Fibroblast of lung (primary cell): Measurements from ENCODE around the gene ARHGEF19. TPM values are rescaled to one million over a fixed set of nuclear protein-coding genes. Genes with fewer than 3 reads are reported as not detected.

Experiments
- DNase-seq, 2 donors: peaks; one replicate each; pipeline versions ENCODE4 v3.0.0 to v3.0.0-alpha.2; 2010; ENCODE audit warnings: low read depth in 2 of 2
- H2AFZ ChIP-seq: 2 replicates; pipeline ENCODE4 v1.5.1; 2012; ENCODE audit warnings: low read length, control low read depth, inconsistent platforms
- H3K27ac ChIP-seq: 2 replicates; pipeline ENCODE4 v1.5.1; 2011; ENCODE audit warnings: low read length, control low read depth; ENCODE audit not compliant: insufficient read depth
- H3K27me3 ChIP-seq: 2 replicates; pipeline ENCODE4 v1.5.1; 2011; ENCODE audit warnings: mild to moderate bottlenecking, low read length; ENCODE audit not compliant: control insufficient read depth, insufficient read depth
- H3K36me3 ChIP-seq: 2 replicates; pipeline ENCODE4 v1.5.1; 2011; ENCODE audit warnings: low read length; ENCODE audit not compliant: control insufficient read depth, insufficient read depth
- H3K4me1 ChIP-seq: 2 replicates; pipeline ENCODE4 v1.5.1; 2011; ENCODE audit warnings: low read length; ENCODE audit not compliant: control insufficient read depth, insufficient read depth; ENCODE audit errors: extremely low read depth
- H3K4me2 ChIP-seq: 2 replicates; pipeline ENCODE4 v1.5.1; 2011; ENCODE audit warnings: low read length, control low read depth; ENCODE audit not compliant: insufficient read depth; ENCODE audit errors: extremely low read depth
- H3K4me3 ChIP-seq, 4 experiments: fragments of 200-600 bp in 1 of 4; sonication (generic) in 1 of 4; replicated peaks in 1 of 4; 2 replicates each; pipeline ENCODE4 v1.5.1; 2011 to 2016; ENCODE audit warnings: low read length in 4 of 4, low read depth in 3 of 4, mild to moderate bottlenecking in 3 of 4, control low read depth in 2 of 4, inconsistent platforms in 1 of 4, mixed read lengths in 1 of 4; ENCODE audit not compliant: insufficient read depth in 1 of 4; ENCODE audit errors: control extremely low read depth in 1 of 4
- H3K79me2 ChIP-seq: 2 replicates; pipeline ENCODE4 v1.5.1; 2012; ENCODE audit warnings: mild to moderate bottlenecking, low read length, inconsistent platforms; ENCODE audit not compliant: control insufficient read depth, insufficient read depth
- H3K9ac ChIP-seq: 2 replicates; pipeline ENCODE4 v1.5.1; 2011; ENCODE audit warnings: mild to moderate bottlenecking, low read length, control low read depth; ENCODE audit not compliant: insufficient read depth
- H3K9me3 ChIP-seq: 2 replicates; pipeline ENCODE4 v1.5.1; 2012; ENCODE audit warnings: low read depth, low read length; ENCODE audit not compliant: control insufficient read depth, insufficient read depth
- H4K20me1 ChIP-seq: 2 replicates; pipeline ENCODE4 v1.5.1; 2011; ENCODE audit warnings: low read length; ENCODE audit not compliant: control insufficient read depth, insufficient read depth; ENCODE audit errors: extremely low read depth
- EZH2 ChIP-seq: IDR thresholded peaks from 2 replicates; pipeline ENCODE4 v1.5.1; 2012; ENCODE audit warnings: low read length, control low read depth, mild to moderate bottlenecking; ENCODE audit errors: missing control alignments
- polyA plus RNA-seq, 2 donors: library from polyadenylated mRNA; depleted of rRNA in 1 of 2; stranded (reverse) in 1 of 2; unstranded in 1 of 2; fragments of >200 nt; gene quantifications; 2 replicates each; pipeline ENCODE4 v1.2.1, GENCODE V29; 2011 to 2012; ENCODE audit warnings: missing spikeins in 1 of 2
- total RNA-seq: library from RNA; depleted of rRNA; stranded (reverse); fragments of >200 nt; gene quantifications from 2 replicates; pipeline ENCODE4 v1.2.1, GENCODE V29; 2014
- TF ChIP-seq, protein P1 (sequence below), 2 donors: IDR thresholded peaks in 1 of 2; conservative IDR thresholded peaks in 1 of 2; 1 replicate in 1 of 2; 2 replicates in 1 of 2; pipeline ENCODE4 v1.5.1; 2011 to 2012; ENCODE audit warnings: low read length in 2 of 2, control low read depth in 1 of 2, inconsistent platforms in 1 of 2, low read depth in 1 of 2, mild to moderate bottlenecking in 1 of 2

The ARHGEF19 gene
- total and polyA plus RNA-seq, 2 donors (not counting 1 experiment from before 2014, with no cell fraction given) = 3.3 TPM

DNA sequence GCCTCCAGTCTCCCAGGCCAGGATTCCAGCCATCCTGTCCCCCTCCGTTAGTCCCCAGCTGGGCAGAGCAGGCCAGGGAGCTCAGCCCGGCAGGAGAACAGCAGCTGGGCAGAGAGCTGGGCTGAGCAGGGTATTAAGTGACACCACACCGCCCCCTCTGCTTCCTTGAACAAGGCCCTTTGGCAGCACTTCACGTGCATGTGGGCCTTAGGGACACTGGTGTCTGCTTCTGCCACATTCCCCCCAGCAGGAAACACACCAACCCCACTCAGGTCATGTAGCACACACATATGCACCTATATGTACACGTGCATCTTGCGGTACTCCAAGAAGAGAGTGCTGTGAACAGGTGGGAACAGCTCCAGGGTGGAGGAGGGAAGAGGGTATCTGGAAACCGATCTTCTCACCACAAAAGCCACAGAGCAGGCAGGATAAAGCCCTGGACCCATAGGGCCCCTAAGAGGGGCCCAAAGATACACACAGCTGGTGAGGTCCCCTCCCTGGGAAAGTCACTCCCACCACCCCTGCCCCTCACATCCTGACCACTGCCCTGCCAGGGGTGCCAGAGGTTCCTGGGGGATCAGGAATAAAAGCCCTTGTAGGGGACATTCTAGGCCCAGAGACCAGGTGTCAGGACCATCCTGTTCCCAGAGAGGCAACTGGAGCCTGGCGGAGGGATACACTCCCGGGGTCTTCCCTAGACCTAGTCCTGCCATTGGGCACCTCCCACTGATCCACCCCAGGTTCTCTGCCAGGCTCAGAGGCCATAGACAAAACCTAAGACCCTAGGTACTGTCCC is 61.1 kb downstream of the ARHGEF19 start:
- H3K4me1 ChIP-seq = peaks cover 45% of the 10 kb centered on the region
- H3K4me2 ChIP-seq = peak overlapping the region; percentile 66
- H3K27ac ChIP-seq = peak overlapping the region; percentile 68
- H3K27me3 ChIP-seq = no peaks in the 10 kb centered on the region
- DNase-seq = peak; percentile 53 to 60
- no peak overlapping the region for H2AFZ ChIP-seq
- no peaks in the 10 kb centered on the region for H4K20me1 ChIP-seq
- H3K9me3 ChIP-seq = no peaks in the 10 kb centered on the region
- TF ChIP-seq EZH2 = no peak
- TF ChIP-seq, protein P1, sequence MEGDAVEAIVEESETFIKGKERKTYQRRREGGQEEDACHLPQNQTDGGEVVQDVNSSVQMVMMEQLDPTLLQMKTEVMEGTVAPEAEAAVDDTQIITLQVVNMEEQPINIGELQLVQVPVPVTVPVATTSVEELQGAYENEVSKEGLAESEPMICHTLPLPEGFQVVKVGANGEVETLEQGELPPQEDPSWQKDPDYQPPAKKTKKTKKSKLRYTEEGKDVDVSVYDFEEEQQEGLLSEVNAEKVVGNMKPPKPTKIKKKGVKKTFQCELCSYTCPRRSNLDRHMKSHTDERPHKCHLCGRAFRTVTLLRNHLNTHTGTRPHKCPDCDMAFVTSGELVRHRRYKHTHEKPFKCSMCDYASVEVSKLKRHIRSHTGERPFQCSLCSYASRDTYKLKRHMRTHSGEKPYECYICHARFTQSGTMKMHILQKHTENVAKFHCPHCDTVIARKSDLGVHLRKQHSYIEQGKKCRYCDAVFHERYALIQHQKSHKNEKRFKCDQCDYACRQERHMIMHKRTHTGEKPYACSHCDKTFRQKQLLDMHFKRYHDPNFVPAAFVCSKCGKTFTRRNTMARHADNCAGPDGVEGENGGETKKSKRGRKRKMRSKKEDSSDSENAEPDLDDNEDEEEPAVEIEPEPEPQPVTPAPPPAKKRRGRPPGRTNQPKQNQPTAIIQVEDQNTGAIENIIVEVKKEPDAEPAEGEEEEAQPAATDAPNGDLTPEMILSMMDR (conservative IDR thresholded peaks at IDR 0.05 in 1 of 2, IDR thresholded peaks at IDR 0.05 in 1 of 2; ENCODE audit: low read depth in 1 of 2, low read length in 2 of 2) = no peak
- H3K4me3 ChIP-seq = no peak overlapping the region
- H3K79me2 ChIP-seq = peaks cover 81% of the 10 kb centered on the region
- peaks cover 26% of the 10 kb centered on the region for H3K36me3 ChIP-seq
- peak overlapping the region; percentile 36 for H3K9ac ChIP-seq

DNA sequence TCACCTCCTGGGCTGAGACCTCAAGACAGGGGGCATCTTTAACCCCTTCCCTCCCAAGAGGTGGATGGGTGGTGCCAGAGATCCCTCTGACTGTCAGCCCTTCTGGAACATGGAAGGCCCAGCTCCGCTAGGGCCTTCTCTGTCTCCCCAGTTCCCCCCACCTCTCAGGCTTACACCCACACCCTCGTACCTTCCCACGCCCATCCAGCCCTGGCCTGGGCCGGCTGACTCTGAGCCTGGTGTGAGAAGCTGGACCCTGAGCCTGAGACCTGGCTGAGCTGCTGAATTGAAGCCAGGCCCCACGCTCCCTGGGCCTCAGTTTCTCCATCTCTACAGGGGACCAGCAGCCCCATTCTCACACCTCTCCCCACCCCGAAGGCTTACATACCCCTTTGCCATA is 61.9 kb downstream of the ARHGEF19 start:
- peaks cover 26% of the 10 kb centered on the region for H3K36me3 ChIP-seq

More for the DNA sequence above, 61.9 kb downstream of the ARHGEF19 start:
- Histone ChIP-seq H4K20me1 (no peaks in the 10 kb centered on the region), H2AFZ (no peak overlapping the region), H3K79me2 (peaks cover 79% of the 10 kb centered on the region), H3K4me2 (peak overlapping the region; percentile 66), H3K4me3 (no peak overlapping the region), H3K4me1 (peaks cover 47% of the 10 kb centered on the region), H3K9me3 (no peaks in the 10 kb centered on the region), H3K27me3 (no peaks in the 10 kb centered on the region), H3K9ac (no peak overlapping the region), H3K27ac (peak overlapping the region; percentile 58)
- no peak for TF ChIP-seq EZH2
- TF ChIP-seq, protein P1 (conservative IDR thresholded peaks at IDR 0.05 in 1 of 2, IDR thresholded peaks at IDR 0.05 in 1 of 2; ENCODE audit: low read depth in 1 of 2, low read length in 2 of 2) = no peak
- DNase-seq = no peak
